Right forelimb (tissue), 1 donor: Measurements from ENCODE around the gene RBM5.

Source experiments
- DNase-seq: peaks from one replicate; pipeline ENCODE4 v3.0.0-alpha.2; 2018

The RBM5 gene

DNA sequence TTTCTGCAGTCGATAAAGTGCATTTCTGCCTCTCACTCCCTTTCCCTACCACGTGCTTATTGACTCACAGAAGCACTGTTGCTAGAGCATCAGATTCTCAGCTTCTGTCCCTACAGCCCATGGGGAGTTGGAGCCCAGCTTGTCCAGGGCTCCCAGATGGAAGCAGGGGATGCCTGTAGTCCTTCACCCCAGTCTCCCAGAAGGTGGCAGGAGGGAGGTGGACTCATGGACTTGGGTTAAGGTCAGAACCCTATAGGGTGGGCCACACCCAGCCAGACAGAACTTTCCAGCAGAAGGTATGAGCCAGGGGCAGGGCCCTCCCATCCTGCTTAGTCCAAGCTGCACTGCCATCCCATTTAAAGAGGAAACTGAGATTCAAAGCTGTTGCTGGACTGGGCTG lies 33.4 kb downstream of the RBM5 start:
- DNase-seq, result no peak

- DNase-seq, result no peak
Observed at GRCh38 chr3:50122661-50123391, 34.1 kb downstream of the RBM5 start.

DNA sequence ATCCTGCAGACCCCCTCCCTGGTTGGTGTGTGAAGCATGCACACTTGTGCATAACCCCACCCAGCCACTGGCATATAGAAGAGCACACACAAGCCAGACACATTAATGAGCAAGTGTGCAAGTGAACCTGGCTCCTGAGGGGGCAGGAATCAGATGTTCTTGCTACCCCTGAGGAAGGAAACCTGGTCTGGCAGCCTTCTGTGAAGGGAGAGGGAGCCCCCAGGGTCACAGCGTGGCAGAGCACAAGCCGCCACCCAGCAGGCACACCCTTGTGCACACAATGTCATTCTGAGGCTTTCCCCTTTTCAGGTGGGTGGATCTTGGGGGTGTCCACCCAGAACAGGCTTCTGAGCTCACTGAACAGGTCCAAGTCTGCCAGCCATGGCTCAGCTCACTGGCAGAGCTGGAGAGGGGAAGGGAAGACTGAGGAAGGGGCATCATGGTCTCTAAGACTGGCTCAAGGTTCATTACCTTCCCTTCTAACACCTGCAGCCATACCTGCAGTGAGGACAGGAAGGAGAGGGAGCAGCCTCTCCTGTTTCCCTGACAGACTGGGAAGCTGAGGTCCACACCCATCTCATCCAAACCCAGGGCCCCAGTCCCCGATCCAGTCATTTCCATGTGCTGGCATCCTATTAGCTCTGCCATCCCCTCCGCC lies 34.8 kb downstream of the RBM5 start:
- DNase-seq, result no peak

DNA sequence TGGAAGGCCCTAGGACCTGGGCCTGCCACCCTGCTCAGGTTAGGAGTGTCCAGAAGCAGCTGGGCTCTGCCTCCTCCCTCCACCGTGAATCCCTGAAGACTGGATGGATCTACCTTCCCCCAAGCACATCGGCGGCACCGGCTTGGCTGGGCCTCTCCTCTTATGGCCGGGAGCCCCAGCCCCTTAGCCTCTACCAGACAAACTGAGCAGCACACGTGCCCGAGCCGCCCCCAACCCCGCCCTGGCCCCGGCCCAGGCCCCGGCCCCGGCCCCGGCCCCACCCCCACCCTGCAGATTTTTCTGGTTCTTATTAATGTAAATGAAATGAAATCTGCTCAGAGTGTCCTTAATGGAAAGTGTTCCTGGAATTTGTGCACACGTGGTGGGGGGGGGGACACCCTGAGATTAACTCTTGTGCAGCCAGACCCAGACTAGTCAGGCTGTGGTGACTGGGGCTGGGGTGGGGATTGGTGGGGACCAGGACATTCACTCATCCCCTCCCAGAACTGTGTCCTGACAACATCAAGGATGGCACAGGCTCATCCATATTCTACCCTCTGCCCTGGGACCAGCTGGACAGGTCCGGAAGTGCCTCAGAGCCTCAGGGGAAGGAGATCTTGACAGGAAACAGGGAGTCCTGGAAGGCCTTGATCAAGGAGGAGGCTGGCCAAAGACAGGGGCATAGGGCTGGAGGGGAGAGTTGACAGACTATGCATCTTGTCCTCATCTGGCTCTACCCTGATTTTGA lies 35.5 kb downstream of the RBM5 start:
- peak; percentile 72 for DNase-seq

- DNase-seq, result peak; percentile 76
Observed at GRCh38 chr3:50124800-50125178, 36.1 kb downstream of the RBM5 start.

GRCh38 chr3:50125541-50126286 lies 37.0 kb downstream of the RBM5 start:
- DNase-seq, result no peak

GRCh38 chr3:50126287-50127211 lies 37.8 kb downstream of the RBM5 start:
- DNase-seq, result peak; percentile 46

GRCh38 chr3:50127251-50127691 lies 38.6 kb downstream of the RBM5 start:
- peak; percentile 39 for DNase-seq

- no peak for DNase-seq
Observed at GRCh38 chr3:50128001-50128400, 39.3 kb downstream of the RBM5 start.

GRCh38 chr3:50130436-50130835 lies 41.7 kb downstream of the RBM5 start:
- DNase-seq, result peak; percentile 23

DNA sequence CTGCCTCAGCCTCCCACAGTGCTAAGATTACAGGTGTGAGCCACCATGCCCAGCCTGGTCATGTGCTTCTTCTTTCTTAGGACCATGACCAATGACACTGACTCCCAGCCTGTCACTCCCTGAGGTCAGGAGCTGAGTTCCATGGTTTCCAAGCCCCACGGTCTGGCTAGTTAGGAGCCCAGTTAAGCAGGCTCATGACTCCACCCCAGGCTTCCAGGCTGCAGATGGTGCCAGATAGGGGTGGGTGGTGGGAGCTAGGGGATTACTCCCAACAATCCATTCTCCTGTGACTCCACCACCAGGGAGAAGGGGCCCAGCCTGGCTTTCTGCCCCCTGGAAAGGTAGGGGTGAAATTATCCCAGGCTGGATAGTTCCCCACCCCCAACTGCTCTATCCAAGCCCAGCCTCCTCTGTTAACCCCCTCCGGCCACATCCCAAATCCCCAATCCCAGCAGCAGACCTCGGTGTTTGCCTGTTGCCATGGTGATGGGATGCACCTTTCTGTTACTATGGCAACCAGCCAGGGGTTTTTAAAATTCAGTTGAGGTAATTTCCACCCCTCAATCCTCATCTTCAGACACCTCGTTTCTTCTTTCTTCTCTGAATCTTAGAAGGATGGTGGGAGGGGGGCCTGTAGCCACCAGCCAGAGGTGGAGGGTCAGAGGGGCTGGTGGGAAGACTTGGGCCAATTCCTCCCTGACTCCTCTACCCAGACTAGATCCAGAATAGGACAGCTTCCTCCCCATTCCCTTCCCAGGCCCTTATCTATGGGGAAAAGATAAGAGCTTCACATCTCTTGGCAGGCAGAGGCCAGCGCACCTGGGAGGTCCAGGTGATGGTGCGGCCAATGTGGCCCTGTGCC lies 43.9 kb downstream of the RBM5 start:
- no peak for DNase-seq

DNA sequence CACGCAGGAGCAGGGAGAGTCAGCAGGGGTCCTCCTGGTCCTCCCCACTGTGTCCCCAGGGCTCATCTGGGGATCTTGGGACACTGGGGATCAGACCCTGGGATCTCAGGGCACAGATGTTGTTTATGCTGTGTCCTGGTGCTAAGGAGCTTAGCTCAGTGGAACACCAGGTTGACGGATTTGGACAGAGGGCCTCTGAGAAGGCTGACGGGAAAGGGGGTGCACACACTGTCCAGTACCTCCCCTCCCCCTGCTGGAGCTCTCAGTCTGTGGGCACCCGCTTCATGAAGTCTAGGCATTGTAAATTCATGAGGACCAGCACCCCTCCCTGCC lies 44.5 kb downstream of the RBM5 start:
- no peak for DNase-seq

DNA sequence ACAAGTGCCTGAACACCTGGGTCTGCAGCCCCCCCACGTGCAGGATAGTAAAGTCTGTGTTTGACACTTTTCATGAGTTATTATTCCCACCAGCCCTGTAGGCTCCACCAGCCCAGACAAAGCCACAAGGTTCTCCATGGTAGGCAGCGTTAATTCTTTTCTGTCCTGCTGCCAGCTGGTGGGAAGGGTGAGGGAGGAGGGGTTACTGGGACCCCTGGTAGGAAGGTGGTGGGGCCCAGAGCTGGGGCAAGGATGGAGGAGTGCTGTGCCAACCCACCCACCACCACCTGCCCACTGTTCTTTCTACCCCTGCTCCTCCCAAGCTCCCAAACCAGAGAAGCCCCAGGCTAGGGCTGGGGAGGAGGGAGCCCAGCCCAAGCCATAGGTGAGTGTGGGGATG lies 45.6 kb downstream of the RBM5 start:
- no peak for DNase-seq

DNA sequence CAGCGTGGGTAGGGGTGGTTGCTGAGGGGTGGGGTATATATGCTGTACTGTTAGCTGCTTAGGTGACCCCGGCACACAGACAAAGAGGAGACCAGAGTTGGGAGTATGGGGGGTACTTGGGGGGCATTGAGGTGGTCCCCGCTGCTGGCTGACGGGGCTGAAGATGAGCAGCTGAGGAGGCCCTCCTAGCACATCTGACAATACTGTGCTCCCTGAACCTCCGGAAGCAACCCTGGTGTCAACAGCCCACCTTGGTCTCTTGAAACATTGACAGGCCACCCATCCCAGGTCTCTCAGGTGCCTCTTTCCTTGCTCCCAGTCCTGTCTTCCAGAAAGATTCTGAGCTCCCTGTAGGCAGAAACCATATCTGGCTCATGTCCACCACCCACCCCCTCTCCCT lies 47.2 kb downstream of the RBM5 start:
- no peak for DNase-seq

- no peak for DNase-seq
Observed at GRCh38 chr3:50136714-50137405, 48.1 kb downstream of the RBM5 start.

- no peak for DNase-seq
Observed at GRCh38 chr3:50137531-50137930, 48.8 kb downstream of the RBM5 start.

DNA sequence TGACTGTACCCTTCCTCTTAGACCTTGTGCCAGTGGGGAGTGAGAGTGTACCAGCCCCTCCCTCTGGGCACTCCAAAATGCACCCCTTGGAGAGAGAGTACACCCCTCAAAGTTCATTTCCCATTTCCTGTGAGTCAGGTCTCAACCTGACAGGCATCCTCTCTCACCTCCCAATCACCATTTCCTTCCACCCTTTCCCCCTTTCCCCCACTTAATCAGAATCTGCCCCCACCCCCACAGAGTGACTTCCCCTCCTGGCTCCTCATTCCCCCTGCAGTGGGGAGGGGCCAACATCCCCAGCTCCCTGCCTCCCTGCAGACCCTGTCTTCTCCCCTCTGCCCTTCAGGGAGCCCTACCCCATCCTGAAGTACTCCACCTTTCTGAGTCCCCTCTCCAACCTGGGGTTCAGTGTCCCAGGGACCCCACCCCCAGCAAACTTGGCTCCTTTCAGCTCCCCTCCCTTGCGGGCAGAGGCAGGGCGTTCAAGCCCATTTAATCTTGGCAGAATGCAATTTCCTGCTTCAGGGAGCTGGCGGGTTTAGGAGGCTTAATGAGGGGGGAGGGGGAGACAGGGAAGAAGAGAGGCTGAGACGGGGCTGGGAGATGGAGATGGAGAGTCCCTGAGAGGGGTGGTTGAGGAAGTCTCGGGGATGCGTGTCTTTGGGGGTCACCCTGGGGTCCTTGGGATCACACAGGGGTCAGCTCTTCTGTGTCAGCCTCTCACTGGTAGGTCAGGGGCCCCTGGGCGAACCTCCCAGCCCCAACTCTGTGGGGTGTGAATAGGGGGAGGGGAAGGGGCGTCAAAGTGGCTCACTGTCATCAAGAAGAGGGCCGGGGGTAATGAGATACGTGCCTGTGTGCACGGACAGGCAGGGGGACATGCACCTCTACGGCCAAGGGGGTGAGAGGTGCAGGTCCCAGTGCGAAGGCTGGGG lies 49.8 kb downstream of the RBM5 start:
- no peak for DNase-seq

- no peak for DNase-seq
Observed at GRCh38 chr3:50139308-50139707, 50.6 kb downstream of the RBM5 start.

DNA sequence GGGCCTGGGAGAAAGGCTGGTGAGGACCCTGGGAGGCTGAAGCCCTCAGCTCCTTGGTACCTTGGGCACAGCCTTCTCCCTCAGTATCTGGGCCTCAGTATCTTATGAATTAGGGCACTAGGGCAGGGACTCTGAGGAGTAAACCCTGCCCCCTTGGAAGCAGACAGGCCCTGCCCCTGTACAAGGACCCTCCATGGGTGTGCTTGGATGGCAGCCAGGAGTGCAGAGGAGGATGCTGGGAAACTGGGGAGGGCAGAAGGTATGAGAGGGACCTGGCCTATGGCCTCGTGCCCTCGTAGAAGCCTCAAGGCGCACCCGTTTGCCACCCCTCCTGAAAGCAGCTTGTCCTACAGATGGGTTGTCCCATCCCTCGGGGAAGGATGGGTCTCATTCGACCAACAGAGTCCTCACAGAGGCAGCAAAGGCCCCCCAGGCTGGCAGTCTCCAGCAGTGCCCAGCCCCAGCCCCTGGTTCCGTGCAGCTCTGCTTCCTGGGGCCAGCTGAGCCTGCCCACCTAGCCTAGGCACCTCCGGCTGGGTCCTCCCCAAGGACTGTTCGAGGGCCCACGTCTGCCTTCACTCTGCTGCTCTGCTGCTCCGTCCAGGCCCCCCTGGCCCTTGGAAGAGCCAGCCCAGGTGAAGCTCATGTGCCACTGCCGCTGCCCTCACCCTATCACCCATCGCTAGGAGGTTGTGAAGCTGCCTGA lies 51.2 kb downstream of the RBM5 start:
- DNase-seq, result no peak
